ENCODE results near the gene AMT.

- no peak for TF ChIP-seq CTCF (IDR thresholded peaks at IDR 0.05)
- no peak for TF ChIP-seq CHD2 (IDR thresholded peaks at IDR 0.05; ENCODE audit: low read length, partially characterized antibody)
- no peak for TF ChIP-seq EP300 (IDR thresholded peaks at IDR 0.05)
- no peak for TF ChIP-seq ZFP36 (IDR thresholded peaks at IDR 0.05; ENCODE audit: borderline replicate concordance, partially characterized antibody)
- TF ChIP-seq SREBF2 (IDR thresholded peaks at IDR 0.05), result no peak
- TF ChIP-seq POLR2A (IDR thresholded peaks at IDR 0.05; ENCODE audit: low read length), result no peak
- TF ChIP-seq ZNF302 (CRISPR knock-in tag; IDR thresholded peaks at IDR 0.05), result no peak
- no peak for TF ChIP-seq FOSL2 (IDR thresholded peaks at IDR 0.05)
- TF ChIP-seq FOSL2 (CRISPR knock-in tag; IDR thresholded peaks at IDR 0.05), result no peak
Measured at GRCh38 chr3:49385617-49386016, 36.7 kb downstream of the AMT start.

Data from A549 (cell line).